ACHN (cell line): ENCODE data around the gene HAP1.
"Not testable (repeated sequence)": the region's sequence is repeated elsewhere in the genome, so short reads cannot be mapped to it uniquely, and the experiment has no call there.

Experiments
- DNase-seq: peaks from one replicate; pipeline ENCODE4 v3.0.0-alpha.2; 2015
- in situ Hi-C: cut with HindIII; loops from 2 replicates; pipeline ENCODE4 v1.10.0; 2017; ENCODE audit warnings: low sequenced_read_pairs, low pct_ligation_motif_present, low pct_unique_long_range_greater_than_20kb

HAP1 gene

DNA sequence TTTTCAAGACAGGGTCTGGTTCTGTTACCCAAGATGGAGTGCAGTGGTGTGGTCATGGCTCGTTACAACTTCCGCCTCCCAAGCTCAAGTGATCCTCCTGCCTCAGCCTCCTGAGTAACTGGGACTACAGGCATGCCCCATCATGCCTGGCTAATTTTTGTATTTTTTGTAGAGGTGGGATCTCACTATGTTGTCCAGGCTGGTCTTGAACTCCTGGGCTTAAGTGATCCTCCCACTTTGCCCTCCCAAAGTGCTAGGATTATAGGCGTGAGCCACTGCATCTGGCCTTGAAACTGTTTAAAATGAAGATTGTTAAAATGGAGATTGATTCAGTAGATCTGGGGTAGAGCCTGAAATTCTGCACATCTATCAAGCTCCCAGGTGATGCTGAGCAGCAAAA lies 33.6 kb downstream of the HAP1 start:
- DNase-seq, in situ Hi-C loops: not testable (repeated sequence)

DNA sequence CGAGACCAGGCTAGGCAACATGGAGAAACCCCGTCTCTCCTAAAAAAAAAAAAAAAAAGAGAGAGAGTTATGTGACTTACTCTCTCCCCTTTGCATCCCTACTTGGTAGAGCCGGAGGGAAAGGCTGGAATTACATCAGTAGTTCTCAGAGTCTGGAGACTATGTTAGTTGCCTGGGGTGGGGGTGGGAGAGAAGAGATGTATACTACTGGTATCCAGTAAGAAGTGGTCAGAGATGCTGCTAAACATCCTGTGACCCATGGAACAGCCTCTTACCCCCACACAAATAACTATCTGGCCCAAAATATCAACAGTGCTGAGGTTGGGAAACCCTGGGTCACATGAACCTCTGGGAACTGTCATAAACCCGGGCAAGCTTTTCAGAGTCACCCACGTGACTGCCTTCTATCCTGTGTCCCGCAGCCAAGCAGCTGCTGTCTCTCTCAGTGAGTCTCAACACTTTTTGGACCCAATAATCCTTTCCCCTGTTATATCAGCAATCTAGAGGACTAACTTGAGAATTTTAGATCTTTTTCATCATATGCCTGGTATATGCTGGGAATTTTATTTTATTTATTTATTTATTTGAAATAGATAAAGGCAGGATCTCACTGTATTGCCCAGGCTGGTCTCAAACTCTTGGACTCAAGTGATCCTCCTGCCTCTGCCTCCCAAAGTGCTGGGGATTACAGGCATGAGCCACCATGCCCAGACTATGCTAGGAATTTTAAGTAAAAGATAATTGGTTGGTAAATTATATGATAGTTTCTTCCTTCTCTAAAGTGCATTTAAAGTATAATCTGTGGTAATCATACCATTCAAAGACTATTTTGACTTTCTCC lies 37.1 kb downstream of the HAP1 start:
- in situ Hi-C loops = no loop called here
- DNase-seq = no peak

GRCh38 chr17:41695954-41696757 lies 38.3 kb downstream of the HAP1 start:
- in situ Hi-C loops = no loop called here
- DNase-seq = peak; percentile 81

- DNase-seq = no peak
- in situ Hi-C loops = no loop called here
These were observed 39.2 kb downstream of the HAP1 start for GRCh38 chr17:41695134-41695661.

GRCh38 chr17:41692722-41693521 lies 41.5 kb downstream of the HAP1 start:
- in situ Hi-C loops = no loop called here
- no peak for DNase-seq

DNA sequence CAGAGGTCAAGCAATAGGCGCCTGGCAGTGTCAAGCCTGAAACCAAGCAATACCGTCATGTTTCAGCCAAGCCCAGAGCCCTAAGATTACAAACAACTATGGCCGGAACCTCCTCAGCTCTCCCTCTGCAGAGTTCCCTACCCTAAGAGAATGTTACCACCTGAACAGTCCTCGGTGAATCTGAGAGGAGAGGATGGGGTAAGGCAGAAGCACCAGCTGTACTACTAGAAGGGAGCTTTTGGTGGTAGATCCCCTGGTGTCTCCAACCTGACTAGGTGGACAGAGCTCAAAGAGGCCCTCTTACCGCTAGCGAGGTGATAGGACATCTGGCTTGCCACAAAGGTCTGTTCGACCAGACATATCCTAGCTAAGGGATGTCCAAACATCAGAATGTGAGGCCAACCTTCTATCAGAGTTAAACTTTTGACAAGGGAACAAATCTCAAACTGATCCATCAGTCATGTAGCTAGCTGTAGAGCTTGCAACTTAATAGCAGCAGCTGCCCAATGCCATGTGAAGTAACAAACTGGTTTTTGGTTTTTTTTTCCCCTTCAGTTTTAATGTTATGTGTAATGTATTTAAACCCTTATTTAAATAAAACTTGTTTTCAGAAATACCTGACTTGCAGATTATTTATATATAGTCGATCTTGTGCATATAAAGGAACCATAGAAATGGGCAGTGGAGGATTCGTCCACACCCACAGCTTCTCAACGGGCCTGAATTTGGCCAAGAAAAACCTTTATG lies 43.2 kb downstream of the HAP1 start:
- in situ Hi-C loops = no loop called here
- no peak for DNase-seq

DNA sequence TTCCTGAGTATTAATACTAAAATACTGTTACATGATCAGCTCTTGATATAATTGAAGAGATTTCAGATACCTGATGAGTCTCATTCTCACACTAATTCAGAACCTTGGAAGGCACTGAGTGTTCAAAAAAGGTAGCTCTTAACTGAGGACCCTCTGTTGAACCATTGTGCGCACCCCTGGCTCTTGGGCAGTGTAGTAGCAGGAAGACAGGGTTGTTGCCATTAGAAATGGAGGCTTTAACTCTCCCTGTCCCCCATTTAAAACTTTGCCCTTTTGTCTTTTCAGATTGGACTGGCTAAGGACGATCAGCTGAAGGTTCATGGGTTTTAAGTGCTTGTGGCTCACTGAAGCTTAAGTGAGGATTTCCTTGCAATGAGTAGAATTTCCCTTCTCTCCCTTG lies 43.9 kb downstream of the HAP1 start:
- DNase-seq = no peak
- in situ Hi-C loops = no loop called here

DNA sequence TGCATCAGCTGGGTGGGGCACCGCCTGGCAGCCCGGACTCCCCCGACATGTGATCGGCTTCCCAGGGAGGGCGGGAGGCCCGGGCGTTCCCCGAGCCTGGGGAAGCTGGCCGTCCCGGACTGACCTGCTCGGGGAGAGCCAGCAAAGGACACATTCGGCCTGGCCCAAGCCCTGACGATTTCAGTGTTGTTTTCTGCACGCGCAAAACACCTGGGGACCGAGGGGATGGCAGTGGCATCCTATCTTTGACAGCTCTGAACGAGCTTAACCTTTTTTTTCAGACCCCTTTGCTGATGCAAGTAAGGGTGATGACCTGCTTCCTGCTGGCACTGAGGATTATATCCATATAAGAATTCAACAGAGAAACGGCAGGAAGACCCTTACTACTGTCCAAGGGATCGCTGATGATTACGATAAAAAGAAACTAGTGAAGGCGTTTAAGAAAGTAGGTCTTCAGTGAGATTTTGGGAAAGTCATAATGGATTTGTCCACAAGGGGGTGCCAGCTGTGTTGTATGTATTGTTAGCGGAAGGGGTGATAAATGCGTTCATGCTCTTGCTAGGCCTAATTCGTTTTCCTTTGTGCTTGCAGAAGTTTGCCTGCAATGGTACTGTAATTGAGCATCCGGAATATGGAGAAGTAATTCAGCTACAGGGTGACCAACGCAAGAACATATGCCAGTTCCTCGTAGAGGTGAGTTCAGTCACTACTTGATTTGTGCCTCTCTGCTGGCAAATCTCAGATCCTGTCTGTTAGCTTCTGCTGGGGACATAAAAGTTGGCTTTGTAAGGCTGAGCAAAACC lies 44.7 kb downstream of the HAP1 start:
- DNase-seq = peak; percentile 73
- in situ Hi-C loops = no loop called here

DNA sequence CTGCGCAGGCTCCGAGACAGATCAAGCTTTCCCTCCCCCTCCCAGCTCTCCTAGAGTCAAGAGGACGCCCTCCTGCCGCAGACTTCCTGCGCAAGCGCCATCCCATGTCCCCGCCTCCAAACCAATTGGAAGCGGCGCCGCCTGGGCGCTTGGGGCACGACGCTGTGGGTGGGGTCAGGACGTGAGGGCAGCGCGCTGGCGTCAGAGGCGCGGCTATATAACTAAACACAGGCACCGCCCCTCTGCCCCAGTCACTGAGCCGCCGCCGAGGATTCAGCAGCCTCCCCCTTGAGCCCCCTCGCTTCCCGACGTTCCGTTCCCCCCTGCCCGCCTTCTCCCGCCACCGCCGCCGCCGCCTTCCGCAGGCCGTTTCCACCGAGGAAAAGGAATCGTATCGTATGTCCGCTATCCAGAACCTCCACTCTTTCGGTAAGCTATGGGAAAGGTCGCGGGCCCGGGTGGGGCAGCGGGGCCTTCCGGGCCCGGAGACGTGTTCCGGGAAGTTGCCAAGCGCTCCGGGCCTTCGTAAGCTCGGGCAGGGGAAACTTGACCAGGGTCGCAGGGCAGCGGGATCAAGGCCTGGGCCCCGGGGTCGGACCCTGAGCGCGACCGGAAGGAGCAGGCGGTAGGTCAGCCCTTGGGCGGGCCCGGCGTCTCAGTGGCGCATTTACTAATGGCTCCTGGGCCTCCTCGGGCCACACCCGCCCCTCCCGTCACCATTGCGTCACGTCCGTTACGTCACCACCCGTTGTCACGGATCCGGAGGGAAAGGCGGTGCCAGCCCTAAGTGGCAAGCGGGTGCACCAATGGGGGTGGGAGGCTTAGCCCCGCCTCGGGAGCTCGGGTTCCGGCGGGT lies 45.6 kb downstream of the HAP1 start, which contains the start of gene EIF1:
EIF1 (plus strand) TSS at position 245 of the 856 bp plus-strand sequence; CDS start at position 399, 154 bp downstream.
- in situ Hi-C loops = no loop called here
- peak; percentile 100 for DNase-seq

DNA sequence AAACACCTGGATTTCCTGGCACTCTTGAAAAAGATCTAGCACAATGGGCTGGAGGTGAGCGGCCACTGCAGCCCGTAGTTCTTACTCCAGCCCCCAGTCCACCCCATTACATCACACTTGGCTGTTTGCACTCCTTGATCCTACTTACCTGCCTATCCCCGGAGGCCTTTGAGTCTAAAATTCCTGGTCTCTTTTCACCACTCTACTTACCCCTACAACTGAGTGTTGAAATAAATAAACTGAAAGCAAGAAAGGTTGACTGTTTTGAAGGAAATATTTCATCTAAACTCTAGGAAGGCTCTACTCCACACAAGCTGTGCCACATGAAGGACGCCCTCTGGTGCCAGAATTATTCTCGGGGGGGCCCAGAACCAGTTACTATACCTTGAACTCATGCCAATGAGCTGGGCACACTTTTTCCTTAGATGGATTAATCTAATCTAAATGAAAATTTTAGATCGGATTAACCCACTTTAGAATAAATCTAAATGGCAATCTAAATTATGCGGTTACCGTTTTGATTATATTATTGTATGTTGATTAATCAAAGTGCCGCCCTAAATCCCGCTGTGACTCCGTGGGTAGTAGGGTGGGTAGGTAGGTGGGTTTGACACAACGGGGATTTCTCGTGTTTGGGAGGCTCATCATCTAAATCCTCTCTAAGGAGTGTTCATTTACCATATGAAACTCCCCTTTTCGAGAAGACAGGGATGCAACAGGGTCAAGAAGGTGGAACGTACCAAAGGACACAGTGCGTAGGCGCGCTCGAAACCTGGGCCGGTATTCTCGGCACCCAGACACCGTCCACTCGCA lies 46.4 kb downstream of the HAP1 start:
- in situ Hi-C loops = no loop called here
- DNase-seq = peak; percentile 79

- in situ Hi-C loops = no loop called here
These were observed 48.2 kb downstream of the HAP1 start for GRCh38 chr17:41686281-41686680.

DNA sequence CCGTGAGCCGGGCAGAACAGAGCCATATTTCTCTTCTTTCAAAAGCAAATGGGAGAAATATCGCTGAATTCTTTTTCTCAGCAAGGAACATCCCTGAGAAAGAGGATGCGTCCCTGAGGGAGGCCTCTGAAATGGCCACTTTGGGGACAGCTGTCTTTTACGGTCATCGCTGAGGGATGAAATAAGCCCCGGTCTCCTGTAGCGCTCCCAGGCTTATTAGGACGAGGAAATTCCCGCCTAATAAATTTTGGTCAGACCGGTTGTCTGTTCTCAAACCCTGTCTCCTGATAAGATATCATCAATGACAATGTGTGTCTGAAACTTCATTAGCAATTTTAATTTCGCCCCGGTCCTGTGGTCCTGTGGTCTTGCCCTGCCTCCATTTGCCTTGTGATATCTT lies 48.7 kb downstream of the HAP1 start:
- in situ Hi-C loops, DNase-seq: not testable (repeated sequence)

More at GRCh38 chr17:41686281-41686680, 48.2 kb downstream of the HAP1 start:
- no peak for DNase-seq

DNA sequence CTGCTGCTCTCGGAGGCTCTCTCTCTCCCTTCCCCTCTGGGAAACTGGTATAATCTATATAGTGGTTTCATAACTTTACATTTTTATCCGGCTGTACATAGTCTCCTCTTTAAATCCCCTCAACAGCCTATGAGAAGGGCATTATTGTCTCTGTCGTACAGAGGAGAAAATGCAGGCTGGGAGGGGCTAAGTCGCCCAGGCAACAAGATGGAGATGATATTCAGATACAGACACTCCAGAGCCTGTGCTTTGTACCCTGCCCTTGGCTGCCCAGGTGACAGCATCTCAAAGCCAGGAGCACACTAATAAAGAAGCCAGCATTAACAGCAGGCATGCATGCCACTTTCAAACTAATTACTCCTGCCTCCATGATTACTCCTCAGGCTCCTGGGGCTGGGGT lies 50.4 kb downstream of the HAP1 start:
- in situ Hi-C loops = no loop called here
- no peak for DNase-seq

- in situ Hi-C loops = no loop called here
- DNase-seq = no peak
These were observed 50.9 kb downstream of the HAP1 start for GRCh38 chr17:41683441-41684007.

DNA sequence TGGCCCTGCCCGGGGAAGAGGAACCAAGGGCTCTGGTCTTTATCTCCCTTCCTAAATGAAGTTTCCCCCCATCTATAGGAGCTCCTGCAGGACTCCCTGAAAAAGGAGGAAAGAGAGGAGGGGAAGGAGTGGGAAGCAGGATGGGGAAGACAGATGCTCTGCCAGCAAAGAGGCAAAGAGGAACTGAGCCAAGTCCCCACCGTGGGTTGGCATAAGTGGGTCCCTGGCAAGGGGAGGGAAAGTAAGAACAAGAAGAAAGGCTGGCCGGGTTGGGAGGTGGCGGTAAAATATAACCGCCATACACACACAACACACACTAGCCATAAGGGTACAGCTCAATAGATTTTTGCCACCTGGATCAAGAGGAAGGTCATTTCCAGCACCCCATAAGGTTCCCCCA lies 51.8 kb downstream of the HAP1 start:
- in situ Hi-C loops = no loop called here
- DNase-seq = no peak
